ENCODE results near the gene BCOR.
A peak's percentile ranks its signal among the peaks of the same experiment; 100 is the strongest.

- TF ChIP-seq CTCF (IDR thresholded peaks at IDR 0.05) (no peak), POLR2AphosphoS5 (IDR thresholded peaks at IDR 0.05) (peak; percentile 27 to 41), POLR2A (IDR thresholded peaks at IDR 0.05; ENCODE audit: low read depth) (no peak), EP300 (IDR thresholded peaks at IDR 0.05) (no peak)
These were observed 48.7 kb upstream of the BCOR start for GRCh38 chrX:40146262-40147125.

All from esophagus muscularis mucosa (tissue), 4 donors.